WERI-Rb-1 (cell line): ENCODE measurements around the gene DLD.

Experiments used
- DNase-seq: peaks from one replicate; pipeline ENCODE4 v3.0.0-alpha.2; 2020
- H3K27ac ChIP-seq: fragments of 250-450 bp; sonication (Bioruptor Pico); 2 replicates; pipeline ENCODE4 v1.5.1; 2020; ENCODE audit warnings: mild to moderate bottlenecking, moderate library complexity
- H3K27me3 ChIP-seq: fragments of 250-450 bp; sonication (Bioruptor Pico); 2 replicates; pipeline ENCODE4 v1.5.1; 2021; ENCODE audit warnings: mild to moderate bottlenecking, low read depth, moderate library complexity; ENCODE audit not compliant: insufficient read depth, severe bottlenecking
- H3K36me3 ChIP-seq: fragments of 250-450 bp; sonication (Bioruptor Pico); 2 replicates; pipeline ENCODE4 v1.5.1; 2020; ENCODE audit warnings: mild to moderate bottlenecking, moderate library complexity
- H3K4me3 ChIP-seq: 2 replicates; pipeline ENCODE4 v1.5.1; 2011; ENCODE audit warnings: low read depth, mild to moderate bottlenecking, control low read depth, low read length
- H3K9me3 ChIP-seq: fragments of 250-450 bp; sonication (Bioruptor Pico); 2 replicates; pipeline ENCODE4 v1.5.1; 2021; ENCODE audit warnings: mild to moderate bottlenecking, moderate library complexity; ENCODE audit not compliant: severe bottlenecking
- TF ChIP-seq, protein P1 (sequence below): IDR thresholded peaks from 2 replicates; pipeline ENCODE4 v1.5.1; 2011; ENCODE audit warnings: low read depth, mild to moderate bottlenecking, control low read depth, inconsistent platforms, low read length

The DLD gene

GRCh38 chr7:107968449-107968848 is 77.5 kb downstream of the DLD start:
- Histone ChIP-seq H3K9me3 (no peaks in the 10 kb centered on the region), H3K27ac (no peak overlapping the region), H3K36me3 (peaks cover 59% of the 10 kb centered on the region), H3K27me3 (no peaks in the 10 kb centered on the region), H3K4me3 (no peak overlapping the region)
- no peak for DNase-seq
- TF ChIP-seq, protein P1, sequence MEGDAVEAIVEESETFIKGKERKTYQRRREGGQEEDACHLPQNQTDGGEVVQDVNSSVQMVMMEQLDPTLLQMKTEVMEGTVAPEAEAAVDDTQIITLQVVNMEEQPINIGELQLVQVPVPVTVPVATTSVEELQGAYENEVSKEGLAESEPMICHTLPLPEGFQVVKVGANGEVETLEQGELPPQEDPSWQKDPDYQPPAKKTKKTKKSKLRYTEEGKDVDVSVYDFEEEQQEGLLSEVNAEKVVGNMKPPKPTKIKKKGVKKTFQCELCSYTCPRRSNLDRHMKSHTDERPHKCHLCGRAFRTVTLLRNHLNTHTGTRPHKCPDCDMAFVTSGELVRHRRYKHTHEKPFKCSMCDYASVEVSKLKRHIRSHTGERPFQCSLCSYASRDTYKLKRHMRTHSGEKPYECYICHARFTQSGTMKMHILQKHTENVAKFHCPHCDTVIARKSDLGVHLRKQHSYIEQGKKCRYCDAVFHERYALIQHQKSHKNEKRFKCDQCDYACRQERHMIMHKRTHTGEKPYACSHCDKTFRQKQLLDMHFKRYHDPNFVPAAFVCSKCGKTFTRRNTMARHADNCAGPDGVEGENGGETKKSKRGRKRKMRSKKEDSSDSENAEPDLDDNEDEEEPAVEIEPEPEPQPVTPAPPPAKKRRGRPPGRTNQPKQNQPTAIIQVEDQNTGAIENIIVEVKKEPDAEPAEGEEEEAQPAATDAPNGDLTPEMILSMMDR: no peak

DNA sequence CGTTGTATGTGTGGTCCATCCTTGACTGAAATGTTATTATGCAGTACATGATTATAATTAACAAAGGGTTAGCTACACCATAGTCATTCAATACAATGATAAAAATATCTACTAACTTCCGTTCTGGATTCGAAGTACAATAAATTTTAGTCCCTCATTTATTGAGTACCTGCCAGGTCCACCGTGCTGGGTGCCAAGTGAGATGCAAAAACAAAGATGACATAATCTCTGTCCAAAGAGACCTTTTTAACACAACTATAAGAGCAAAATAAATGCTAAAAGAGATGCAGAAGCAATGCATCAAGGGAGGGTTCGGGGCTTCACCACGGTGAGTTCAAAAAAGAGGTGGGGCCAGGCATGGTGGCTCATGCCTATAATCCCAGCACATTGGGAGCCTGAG is 78.9 kb downstream of the DLD start:
- no peaks in the 10 kb centered on the region for H3K9me3 ChIP-seq
- no peak for DNase-seq
- no peak overlapping the region for H3K4me3 ChIP-seq
- no peak overlapping the region for H3K27ac ChIP-seq
- TF ChIP-seq, protein P1: no peak
- H3K36me3 ChIP-seq: peaks cover 56% of the 10 kb centered on the region
- no peaks in the 10 kb centered on the region for H3K27me3 ChIP-seq
